ENCODE data around the gene TPST1.
"Not testable (repeated sequence)": the region's sequence is repeated elsewhere in the genome, so short reads cannot be mapped to it uniquely, and the experiment has no call there.

The TPST1 gene

DNA sequence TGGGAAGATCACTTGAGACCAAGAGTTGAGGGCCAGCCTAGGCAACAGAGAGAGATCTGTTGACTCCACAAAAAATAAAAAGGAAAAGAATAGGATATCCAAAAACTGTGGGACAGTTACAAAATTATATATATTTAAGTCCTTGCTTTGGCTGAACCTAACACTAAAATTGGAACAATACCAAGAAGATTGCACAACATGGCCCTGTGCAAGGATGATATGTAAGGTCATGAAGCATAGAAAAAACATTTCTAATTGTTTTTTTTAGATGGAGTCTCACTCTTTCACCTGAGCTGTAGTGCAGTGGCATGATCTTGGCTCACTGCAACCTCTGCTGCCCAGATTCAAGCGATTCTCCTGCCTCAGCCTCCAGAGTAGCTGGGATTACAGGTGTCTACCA lies 139.0 kb downstream of the TPST1 start:
- ATAC-seq = no peak

DNA sequence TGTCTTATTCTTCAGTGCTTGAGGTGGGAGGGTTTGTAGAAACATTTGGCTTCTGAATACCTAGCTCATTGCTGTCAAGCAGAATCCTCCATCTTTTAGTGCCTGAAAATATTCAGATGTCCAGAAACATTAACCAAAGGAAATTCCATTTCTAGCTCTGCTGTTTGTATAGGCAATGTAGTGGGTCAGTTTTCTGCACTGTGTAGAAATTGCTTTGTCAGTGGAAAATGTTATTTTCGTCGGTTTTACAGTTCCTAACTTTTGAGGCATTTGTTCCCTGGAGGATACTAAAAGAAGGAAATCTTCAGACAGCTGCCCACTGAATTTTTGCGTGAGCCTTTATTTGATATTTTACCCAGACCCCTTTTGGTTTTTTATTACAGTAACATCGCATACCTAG lies 143.4 kb downstream of the TPST1 start:
- no peak for ATAC-seq

DNA sequence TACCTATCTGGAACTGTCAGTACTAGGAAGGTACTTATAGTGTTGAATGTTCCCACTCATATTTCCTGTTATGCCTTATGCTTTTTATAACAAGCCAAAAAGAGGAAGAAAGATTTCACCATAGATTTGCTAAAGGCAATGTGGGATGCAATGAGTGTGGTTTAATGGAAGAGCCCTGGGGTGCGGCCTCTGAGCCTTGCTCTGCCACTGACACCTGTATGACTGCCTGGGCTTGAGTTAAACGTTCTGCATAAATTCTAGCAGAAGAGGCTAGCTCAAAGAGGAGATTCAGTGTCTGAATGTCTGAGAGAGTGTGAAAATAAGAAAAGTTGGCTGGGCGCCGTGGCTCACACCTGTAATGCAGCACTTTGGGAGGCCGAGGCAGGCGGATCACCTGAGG lies 143.8 kb downstream of the TPST1 start:
- no peak for ATAC-seq

DNA sequence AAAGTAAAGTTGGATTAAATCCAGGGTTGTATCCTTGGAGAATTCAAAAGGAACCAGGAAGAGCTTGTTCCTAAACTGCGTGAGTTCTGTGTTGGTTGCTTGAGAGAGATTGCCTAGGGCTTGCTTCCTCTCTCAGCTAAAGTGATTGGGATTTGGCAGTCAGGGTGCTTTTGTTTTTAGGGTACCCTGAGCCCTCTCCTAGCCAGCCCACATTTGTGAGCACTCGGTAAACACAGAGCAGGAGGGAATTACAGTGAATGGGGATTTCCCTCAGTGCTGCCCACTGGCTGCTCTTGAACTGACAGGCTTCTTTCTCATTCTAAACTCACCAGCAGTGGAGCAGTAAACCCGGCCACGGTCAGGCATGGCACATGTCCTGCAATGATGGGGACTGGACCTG lies 146.9 kb downstream of the TPST1 start:
- no peak for ATAC-seq

DNA sequence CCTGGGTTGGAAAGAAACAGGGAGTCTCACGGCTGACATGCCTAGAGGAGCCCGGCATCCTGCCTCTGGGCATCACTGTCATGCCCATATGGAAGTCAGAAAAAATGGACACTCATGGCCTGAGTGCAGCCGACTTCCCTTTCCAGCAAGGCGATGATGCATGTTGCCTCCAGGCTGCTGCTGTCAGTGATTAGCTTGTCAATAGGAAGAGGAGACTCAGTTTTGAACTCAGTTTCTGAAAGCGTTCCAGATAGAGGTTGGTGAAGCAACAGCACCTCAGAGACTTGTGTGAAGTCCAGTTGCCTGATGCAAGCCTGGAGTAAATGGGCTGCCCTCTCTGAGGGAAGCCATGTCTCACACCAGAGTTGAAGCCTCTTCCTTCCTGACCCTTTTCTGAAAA lies 148.4 kb downstream of the TPST1 start:
- no peak for ATAC-seq

DNA sequence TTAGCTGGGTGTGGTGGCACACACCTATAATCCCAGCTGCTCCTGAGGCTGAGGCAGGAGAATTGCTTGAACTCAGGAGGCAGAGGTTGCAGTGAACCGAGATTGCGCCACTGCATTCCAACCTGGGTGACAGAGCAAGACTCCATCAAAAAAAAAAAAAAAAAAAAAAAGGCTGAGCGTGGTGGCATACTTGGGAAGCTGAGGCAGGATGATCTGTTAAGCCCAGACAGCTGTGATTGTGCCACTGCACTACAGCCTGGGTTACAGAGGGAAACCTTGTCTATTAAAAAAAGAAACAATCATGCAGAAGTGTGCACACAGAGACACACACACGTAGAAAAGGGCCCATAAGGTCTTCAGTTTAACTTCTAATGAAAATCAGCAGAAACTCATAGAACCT lies 150.6 kb downstream of the TPST1 start:
- ATAC-seq = no peak

DNA sequence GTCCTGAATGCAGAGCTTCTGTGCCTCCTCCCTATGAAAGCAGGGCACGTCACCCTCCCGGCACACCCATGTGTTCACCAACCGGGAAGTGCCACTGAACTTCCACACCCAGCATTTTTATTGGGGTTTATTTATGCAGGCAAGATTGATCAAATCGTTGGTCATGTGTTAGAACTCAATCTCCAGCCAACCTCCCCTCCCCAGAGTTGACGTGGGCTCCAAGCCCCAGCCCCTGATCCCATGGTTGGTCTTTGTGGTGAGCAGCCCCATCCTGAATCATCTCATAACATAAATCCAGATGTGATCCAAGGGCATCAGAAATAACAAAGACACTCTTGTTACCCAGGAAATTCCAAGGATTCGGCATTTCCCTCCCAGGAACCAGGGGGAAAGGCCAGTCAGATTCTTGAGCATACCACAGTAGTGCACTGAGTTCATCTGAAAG lies 151.2 kb downstream of the TPST1 start:
- ATAC-seq = no peak

DNA sequence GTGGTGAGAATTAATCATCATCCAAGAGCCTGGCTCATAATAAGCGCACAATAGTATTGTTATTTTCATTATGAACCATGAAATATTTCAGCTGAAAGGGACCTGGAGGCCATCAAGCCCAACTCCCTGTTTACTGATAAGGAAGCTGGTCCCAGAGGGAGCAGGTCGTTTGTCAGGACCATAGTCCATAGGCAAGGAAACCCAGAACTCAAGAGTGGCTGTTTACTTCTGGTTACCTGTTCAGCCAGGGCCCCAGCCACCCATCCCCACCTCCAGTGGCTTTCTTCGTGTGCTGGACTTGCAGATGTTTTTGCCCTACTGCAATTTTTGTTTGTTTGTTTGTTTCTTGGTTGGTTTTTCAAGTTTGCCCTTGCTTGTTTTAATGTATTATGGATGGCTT lies 152.0 kb downstream of the TPST1 start:
- ATAC-seq = no peak

DNA sequence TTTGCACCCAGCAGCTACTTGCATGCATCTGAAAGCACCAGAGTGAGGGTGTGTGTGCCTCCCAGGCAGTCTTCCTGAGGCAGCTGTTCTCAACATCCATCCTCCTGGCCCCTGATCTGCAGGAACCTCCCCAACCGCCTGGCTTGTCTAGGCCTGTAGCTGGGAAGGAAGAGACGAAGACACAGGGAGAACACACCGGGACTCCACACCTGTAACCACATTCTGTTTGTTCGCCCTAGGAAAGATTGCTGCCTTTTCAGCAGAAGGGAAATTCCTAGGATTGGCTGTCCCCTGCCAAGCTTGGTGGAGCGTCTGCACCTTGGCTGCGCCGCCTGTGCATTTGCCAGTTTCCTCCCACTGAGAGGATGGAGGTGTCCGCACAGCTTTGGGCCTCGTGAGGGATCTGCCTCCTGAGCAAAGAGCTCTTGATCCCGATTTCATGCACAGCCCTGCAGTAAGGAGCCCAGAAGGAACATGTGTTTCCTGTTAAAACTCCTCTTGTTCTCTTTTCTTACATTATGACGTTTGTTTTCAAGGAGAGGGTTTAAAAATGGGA lies 154.6 kb downstream of the TPST1 start:
- no peak for ATAC-seq

DNA sequence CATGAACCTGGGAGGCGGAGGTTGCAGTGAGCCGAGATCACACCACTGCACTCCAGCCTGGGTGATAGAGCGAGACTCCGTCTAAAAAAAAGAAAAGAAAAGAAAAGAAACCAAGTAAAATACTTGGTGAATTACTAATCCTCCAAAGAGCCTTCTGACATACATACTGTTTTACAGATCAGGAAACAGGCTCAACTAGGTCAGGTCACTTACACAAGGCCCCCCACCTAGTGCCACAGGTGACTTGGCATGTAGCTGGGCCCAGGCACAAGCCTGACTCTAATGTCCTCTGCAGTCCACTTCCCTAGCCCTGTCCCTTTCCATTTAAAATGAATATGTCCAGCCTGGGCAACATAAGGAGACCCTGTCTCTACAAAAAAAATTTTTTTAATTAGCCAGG lies 157.0 kb downstream of the TPST1 start:
- no peak for ATAC-seq

DNA sequence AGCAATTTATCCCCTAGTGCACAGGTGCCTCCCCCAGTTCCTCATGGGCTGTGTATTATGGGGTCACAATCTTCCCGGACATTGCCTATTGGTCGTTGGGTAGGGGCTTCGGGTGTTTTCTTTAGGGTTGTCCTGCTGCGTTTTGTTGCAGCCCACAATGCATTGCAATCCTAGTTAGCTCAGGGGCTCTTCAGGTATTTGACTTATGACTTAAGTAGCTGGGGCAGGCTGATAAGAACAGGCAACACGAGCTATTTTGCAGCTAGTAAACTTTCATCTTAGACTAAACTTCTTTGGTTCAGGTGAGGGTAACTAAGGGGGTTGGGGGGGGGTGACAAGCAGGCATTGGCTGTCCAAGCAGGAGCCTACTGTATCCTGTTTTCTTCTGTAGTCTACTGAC lies 158.5 kb downstream of the TPST1 start:
- no peak for ATAC-seq

DNA sequence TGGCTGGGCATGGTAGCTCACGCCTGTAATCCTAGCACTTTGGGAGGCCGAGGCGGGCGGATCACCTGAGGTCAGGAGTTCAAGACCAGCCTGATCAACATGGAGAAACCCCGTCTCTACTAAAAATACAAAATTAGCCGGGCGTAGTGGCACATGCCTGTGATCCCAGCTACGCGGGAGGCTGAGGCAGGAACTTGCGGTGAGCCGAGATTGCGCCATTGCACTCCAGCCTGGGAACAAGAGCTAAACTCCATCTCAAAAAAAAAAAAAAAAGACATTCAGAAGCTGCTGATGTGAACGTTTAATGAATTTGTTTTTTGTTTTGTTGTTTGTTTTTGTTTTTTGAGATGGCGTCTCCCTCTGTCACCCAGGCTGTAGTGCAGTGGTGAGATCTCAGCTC lies 159.9 kb downstream of the TPST1 start:
- not testable (repeated sequence) for ATAC-seq

DNA sequence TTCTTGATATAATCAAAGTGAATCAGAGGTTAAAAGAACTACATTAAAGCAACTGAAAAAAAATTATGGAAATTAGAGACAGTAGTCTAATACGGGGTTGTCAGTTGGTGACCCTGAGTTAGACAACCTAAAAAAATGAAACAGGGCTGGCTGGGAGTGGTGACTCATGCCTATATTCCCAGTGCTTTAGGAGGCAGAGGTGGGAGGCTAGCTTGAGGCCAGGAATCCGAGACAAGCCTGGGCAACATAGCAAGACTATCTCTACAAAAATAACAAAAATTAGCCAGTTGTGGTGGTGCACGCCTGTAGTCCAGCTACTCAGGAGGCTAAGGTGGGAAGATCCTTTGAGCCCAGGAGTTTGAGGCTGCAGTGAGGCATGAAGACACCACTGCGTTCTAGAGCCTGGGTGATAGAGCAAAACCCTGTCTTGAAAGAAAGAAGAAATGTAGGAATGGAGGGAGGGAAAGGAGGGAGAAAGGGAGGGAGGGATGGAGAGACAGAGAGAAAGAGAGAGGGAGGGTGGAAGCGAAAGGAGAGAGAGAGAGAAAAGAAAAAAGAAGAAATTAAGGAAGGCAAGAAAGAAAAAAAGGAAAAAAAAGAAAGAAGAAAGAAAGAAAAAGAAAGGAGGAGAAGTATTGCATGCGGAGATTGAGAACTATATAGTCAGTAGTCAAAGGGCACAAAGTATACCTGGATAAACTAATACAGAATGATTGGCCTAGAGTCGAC lies 166.1 kb downstream of the TPST1 start:
- ATAC-seq = no peak

DNA sequence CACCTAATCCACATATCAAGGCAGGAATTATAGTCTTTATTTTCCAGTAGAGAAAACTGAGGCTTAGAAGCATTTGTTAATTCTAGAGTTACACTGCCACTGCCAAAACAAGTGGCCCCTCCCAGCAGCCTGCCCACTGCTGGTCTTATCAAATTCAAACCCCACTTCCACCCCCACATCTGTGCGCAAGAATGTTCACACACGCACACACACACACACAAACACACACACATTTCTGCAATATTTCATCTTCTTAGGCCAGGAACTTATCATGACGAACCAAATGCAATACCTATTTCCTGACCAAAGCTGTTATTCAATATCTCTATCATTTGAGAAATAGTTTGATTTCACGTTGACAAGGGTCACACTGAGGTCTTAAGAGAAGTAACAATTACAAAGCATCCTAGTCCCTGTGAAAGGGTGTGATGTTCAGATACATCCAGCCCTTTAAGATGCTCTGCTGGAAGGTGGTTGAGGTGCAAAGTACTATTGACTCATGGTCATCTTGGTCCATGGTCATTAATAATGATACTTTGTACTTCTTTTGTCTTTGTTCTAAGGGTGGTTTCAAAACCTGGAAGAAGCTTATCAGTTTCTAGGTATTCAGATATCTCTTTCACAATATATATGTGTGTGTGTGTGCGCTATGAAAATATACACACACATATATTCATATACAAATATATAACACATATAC lies 169.2 kb downstream of the TPST1 start:
- ATAC-seq = not testable (repeated sequence)

DNA sequence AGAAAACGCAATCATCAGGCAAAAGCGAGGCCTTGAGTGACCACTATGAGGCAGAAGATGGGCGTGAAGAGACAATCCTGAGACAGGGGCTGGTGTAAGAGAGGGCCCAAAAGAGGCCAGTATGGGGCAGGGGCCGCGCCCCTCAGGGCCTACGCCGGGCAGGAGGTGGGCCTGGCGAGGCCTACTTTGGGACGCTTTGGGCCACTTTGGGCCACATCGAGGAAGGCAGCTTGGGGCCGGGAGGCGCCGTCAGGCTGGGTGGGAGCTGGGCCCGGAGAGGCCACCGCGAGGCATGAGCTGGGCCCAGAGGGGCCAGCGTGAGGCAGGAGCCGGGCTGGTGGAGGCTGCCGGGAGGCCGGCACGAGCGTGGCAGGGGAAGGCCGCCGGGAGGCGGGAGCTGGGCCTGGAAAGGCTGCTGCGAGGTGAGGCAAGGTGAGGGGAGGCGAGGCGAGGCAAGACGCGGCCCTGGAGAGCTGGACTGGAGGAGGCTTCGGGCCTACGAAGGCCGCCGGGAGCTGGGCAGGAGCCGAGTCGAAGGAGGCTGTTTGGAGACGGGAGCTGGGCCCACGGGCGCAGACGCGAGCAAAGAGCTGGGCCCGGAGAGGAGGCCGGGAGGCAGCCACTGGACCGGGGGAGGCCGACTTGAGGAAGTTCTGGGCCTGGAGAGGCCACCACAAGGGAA lies 171.3 kb downstream of the TPST1 start:
- no peak for ATAC-seq

DNA sequence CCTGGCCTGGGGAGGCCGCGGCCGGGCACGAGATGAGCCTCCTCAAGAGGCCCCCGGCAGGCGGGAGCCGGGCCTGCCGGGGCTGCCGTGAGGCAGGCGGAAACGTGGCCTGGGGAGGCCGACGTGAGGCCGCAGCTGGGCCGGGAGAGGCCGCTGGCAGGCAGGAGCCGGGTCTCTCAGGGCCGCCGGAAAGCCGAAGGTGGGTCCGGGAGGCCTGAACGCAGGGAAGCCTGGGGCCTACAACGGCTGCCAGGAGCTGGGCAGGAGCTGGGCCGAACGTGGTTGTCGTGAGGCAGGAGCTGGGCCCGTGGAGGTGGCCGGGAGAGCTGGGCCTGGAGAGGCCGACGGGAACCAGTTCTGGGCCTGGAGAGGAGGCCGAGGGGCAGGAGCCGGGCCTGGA lies 171.9 kb downstream of the TPST1 start:
- ATAC-seq = no peak

DNA sequence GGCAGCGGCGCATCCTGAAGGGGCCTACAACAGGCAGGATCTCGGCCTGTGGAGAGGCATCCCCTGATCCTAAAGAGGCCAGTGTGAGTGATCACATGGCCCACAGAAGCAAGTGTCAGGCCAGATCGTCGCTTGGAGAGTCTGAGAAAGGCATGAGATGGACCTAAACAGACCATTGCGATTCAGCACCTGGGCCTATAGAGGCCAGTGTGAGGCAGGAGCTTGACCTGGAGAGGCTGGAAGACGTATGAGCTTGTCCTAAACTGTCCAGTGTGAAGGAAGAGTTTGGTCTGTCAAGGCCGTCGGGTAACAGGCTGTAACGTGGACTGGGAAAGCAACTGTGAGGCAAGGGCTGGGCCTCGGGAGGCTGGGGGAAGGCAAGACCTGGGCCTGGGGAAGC lies 172.6 kb downstream of the TPST1 start:
- ATAC-seq = no peak

DNA sequence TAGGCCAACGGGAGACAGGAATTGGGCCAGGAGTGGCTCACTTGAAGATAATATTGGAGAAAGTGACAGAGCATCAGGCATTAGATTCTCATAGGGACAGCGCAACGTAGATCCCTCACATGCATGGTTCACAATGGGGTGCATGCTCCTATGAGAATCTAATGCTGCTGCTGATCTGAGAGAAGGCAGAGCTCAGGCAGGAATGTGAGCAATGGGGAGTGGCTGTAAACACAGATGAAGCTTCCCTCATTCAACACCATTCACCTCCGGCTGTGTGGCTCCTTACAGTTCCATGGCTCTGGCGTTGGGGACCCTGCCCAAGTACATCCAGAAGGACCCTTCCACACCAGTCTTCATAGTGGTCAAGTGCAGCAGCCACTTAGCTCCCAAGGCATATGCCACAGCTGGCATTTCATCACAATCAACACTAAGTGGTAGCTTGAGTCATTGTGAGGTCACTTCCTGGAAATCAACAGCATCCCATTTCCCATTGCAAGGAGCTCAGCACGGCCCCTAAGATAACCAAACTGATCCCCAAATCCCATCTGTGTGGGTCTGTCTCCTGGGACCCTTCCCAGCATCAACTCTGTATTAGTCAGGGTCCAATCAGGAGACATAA lies 174.5 kb downstream of the TPST1 start:
- ATAC-seq = no peak

DNA sequence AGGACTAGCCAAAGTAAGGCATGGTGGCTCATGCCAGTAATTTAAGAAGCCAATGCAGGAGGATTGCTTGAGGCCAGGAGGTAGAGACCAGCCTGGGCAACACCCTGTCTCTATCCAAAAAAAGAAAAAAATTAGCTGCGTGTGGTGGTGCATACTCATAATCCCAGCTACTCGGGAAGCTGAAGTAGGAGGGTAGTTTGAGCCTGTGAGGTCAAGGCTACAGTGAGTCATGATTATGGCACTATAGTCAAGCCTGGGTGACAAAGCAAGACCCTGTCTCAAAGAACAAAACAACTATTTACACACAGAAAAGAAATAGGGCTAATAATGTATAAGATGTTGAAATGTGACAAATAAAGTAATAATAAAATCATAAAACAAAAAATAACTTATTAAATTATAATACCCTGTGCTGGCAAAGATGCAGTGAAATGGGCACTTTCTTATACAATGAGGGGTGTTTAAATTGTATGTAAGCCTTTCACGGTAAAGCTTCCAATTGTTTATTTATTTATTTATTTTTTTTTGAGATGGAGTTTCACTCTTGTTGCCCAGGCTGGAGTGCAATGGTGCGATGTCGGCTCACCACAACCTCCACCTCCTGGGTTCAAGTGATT lies 175.2 kb downstream of the TPST1 start:
- no peak for ATAC-seq

DNA sequence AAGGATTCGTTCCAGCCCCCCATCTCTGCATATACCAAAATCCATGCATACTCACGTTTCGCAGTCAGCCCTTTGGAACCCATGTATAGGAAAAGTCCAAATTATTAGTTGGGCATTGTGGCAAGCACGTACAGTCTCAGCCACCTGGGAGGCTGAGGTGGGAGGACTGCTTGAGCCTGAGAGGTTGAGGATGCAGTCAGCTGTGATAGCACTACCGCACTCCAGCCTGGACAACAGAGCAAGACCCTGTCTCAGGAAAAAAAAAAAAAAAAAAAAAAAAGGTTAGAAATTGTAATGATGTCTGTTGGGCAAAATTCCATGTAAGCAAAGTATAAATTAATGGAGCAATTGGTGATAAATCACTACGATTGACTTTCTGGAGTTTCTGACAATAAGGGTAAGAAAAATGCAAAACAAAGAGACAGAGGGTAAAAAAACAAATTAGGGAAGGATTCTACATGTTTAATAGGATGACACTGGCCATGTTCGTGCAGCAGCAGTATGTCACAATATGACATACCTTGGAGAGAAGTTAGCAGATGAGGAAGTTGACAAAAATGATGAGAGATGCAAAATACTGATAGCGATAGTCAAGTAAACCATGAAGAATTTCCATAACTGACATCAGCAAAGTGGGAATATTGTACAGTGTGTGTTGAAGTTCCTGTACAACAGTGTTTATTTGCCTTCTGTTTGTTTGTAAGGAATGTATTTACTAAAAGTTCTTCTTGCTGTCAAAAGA lies 177.2 kb downstream of the TPST1 start:
- ATAC-seq = not testable (repeated sequence)

DNA sequence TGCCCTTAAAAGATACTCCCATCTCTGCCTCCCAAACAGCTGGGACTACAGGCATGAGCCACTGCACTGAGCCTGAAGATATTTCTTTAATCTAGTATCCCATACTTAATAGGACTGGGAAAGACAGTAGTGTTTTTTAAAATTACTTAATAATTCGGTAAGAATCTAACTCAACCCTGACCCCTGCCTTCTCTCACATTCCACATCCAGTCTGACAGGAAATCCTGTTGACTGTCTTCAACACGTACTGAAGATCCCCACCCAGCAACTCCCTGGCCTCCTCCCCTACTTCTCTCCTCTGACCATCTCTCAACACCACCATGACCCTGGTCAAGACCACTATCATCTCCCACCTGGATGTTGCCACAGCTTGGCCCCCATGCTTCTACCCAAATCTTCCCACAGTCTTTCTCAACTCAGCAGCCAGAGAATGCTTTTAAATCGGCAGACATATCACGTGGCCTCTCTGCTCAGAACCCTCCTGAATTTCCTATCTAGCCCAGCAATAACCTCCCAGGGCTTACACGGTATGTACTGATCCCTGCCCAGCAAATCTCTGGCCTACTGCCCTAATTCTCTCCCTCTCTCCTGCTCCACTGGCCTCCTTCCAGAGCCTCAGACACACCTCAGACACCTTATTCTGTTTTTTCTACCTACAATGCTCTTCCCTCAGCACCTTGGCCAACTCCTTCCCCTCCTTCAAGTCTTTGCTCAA lies 180.2 kb downstream of the TPST1 start:
- ATAC-seq = not testable (repeated sequence)

Measured in activated CD4-positive, CD25-positive, alpha-beta regulatory T cell treated with anti-CD3 and anti-CD28 coated beads, Interleukin-2, amount 50 U/mL, for 24 hours (primary cell).